GM21367 (cell line): ENCODE data around the gene CBLN2.

Source experiments
- ATAC-seq: cut with Tn5 transposase; IDR thresholded peaks from one replicate; pipeline ENCODE4 v1.9.1; 2021; ENCODE audit not compliant: unreplicated experiment

Gene CBLN2

DNA sequence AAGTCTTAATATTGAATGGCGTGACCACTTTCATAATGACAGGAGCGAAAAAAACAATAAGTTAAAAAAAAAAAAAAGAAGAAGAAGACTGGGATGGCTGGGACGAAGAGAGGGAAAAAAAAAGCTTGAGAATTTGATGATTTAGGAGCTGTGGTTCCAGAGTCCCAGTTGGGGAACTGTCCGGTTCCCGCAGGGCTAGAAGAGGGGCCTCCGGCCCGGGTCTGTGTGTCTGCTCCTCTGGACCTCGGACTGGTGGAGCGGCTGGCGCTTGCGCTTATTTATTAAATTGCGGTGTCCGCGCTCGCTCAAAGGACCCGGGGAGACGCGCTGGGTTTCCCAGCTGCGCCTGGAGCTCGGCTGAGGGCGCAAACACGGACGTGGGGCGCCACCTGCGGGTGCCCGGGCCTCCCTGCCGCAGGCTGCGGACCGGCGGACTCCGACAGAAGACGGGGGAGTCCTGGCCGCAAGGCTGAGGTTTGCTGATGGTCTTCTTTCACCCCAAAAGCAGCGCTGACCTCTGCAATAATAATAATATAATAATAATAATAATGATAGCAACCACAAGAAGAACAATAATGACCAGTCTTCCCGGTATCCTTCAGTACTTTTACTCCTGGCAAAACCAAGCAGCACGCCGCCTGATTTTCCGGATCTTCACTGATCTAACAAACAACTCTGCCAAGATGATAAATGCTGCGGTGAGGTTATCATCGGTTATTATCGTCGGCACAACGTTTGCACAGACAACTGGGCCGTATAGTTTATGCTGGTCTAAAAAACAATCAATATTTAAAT is at the start of gene CBLN2:
Gene CBLN2, minus strand, starts transcription at position 251 of the 795 bp plus-strand sequence. CDS start 2,182 bp downstream, outside the sequence.
- ATAC-seq = peak; percentile 94

DNA sequence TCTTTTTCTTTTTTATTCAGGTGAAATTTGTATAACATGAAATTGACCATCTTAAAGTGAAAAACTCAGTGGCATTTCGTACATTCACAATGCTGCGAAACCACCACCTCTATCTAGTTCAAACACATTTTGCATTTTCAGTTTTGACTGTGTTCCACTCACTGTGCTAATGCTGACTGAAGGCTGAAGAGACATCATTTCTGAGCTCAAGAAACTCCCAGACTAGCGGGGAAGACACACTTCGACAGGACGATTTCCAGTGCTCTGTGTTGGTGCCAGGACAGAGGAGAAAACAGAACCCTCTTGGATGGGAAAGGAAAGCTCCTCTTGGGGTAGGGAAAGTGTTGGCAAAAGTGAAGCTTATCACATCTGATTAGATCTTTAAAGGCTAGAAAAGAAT is 44.2 kb upstream of the CBLN2 start:
- no peak for ATAC-seq

DNA sequence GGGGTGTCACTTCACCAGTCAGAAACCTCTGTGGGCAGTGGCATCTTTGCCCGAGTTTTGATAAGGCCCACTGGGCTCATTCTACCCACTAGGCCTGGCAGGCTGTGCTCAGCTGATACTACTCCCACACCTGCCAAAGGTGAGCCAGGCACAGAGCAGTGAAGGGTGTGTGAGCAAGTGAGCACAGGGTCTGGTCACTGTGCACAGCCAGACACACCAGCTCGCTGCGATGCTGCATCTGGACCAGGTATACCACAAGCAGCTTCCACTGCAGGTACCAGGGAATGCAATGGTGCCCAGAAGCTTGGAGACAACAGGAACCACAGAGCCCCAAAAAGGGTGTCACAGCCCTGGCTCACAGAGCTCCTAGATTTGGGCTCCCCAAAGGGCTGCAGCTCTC is 40.6 kb upstream of the CBLN2 start:
- no peak for ATAC-seq

DNA sequence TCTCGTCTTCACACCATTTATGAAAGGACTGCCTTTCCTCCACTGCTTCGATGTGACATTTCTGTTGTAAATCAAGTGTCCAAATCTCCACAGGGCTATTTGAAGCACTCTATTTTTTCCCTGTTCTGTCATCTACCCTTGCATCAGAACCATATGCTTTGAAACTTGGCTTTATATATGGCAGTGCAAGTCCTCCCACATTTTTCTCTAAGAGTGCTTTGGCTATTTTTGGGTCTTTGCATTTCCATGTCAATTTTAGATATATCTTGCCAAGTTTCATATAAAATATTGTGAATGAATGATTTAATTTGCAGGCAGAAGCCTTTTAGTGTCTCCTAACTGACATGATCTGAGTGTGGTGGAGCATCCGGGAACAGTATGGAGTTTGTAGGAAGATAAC is 37.8 kb upstream of the CBLN2 start:
- ATAC-seq = no peak

DNA sequence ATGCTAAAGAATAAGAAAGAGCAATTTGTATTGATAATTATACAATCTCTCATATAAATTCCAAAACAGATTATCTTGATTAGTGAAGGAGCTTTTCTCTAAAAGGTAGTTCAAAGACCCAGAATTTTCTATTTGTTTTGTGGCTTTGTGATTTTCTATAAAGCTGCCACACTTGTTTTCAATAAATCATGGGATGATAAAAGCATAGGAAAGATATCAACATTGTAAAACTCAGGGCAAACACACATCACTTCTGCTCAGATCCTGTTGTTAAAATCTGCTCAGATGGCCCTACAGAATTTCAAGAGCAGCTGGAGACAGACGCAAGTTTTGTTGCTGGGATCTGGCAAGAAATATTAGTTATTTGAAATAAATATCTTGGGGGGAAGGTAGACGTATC is 28.8 kb upstream of the CBLN2 start:
- no peak for ATAC-seq

DNA sequence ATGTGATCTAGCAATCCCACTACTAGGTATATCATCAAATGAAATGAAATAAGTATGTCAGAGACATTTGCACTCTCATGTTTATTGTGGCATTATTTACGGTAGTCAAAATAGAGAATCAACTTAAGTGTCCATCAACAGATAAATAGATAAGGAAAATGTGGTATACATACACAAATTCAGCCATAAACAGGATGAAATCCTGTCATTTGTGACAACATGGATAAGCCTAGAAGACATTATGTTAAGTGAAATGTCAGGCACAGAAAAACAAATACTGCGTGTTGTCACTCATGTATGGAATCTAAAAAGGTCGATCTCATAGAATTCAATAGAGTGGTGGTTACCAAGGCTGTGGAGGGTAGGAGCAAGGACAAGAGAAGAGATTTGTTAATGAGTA is 22.1 kb upstream of the CBLN2 start:
- no peak for ATAC-seq

DNA sequence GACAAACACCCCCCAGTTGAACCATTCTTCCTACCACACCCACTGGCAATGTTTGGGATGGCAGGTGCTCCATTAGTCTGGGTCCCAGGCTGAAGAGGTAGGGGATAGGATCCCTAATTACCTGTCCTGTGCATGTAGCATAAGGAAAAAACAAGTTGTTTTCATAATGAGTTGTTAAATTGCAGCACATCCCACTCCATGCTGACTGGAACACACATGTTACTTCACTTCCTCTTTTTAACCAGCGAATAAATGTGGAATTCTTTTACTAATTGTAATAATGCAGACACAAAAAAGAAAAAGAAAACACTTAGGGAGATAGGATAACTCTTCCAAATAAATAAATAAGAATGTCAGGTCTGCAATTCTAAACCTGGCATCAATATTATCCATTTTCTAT is 11.8 kb upstream of the CBLN2 start:
- no peak for ATAC-seq

DNA sequence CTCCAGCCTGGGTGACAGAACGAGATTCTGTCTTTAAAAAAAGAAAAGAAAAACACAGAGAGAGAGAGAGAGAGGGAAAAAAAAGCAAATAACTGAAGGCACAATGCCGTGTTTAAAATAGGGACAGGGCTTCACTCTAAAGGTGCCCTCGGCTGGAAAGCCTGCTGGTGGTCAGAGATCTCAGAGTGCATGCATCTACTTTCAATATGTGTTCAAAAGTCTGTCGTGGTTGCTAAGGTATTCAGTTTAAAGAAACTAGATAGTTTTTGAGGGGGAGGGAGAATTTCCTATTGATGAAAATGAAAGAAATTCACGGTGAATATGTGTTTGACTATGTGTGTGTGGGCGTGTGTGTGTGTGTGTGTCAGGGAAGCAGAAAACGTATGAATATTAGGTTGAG is 11.0 kb upstream of the CBLN2 start:
- no peak for ATAC-seq

DNA sequence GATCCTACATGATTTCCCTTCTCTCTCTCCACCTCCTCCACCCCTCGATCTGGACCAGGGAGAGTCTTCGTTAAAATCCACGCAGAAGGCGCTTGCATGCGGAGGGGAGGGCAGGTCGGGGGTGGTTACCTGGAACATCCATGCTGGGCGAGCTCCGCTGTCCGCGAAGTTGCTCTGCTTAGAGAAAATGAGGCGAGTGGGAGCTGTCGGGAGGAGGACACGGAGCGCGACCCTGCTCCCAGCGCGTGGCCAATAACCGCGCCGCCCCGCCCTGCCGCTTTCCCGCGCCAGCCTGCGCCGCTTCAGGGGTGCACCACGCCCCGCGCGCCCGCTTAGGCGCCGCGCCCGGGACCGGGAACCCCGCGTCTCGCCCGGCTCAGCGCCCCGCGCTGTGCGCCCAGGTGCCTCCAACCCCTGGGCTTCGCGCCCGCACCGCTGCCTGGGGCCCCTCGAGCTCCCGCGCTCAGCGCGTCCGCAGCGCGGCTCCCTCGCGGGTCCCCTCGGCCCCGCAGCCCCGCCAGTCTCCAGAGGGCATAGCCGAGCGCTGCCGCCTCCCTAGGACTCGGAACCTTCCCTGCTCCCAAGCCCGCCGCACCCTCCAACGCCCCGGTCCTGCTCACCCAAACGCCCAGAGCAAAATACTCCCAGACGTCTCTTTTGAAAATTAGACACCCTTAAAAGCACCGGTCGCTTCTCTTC is 636 bp downstream of the CBLN2 start:
- no peak for ATAC-seq

DNA sequence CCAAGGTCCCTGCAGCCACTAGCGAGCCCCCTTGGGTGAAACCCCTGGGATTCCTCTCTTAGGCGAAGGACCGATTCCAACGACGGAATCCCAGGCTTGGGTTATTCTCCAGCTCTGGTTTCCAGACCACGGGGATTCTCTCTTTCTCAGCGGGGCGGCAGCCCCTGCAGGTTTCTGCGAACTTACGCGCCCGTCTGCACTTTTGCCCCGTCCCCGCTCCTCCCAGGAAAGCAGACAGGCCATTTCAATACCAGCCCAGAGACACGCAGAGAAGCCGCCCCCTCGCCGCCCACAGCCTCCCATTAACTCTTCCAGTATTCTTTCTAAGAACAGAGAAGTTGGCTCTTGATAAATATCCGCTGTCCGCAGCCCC is 1.2 kb downstream of the CBLN2 start:
- ATAC-seq = no peak

DNA sequence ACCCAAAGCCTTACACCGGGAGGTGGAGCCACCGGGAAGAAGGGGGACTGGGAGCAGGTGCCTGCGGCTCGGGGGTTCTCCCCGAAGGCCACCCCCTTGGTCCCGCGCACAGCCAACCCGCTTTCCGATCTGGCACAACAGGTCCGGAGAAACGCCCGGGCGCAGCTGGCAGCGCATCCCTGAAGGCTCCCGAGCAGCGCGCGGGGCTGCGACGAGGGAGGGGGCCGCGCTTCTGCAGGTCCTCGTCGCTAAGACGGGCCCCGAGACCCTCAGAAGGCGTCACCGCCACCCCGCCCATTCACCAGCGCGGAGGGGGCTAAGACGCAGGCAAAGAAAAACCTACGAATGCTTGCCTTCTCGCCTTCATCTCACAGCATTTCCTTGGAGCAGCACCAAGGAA is 1.8 kb downstream of the CBLN2 start:
- ATAC-seq = no peak

DNA sequence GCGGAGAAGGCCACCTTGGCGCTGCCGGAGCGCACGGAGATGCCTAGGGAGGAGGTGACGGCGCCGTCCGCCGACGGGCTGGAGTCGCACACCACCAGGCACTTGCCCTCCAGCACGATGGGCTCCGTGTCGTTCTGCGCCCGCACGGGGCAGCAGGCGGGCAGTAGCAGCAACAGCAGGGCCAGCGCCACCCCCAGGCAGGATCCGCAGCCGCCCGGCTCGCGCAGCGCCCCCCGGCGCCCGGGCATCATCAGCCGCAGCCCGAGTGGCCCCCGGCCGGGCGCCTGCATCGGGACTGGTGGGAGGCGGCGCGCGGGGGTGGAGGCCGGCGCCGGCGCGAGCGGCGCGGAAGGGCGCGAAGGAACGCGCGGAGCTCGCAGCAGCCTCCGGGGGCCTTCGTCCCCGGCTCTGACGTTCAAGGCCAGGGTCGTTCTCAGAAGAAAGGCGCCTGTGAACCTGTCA is 2.2 kb downstream of the CBLN2 start:
- ATAC-seq = no peak

DNA sequence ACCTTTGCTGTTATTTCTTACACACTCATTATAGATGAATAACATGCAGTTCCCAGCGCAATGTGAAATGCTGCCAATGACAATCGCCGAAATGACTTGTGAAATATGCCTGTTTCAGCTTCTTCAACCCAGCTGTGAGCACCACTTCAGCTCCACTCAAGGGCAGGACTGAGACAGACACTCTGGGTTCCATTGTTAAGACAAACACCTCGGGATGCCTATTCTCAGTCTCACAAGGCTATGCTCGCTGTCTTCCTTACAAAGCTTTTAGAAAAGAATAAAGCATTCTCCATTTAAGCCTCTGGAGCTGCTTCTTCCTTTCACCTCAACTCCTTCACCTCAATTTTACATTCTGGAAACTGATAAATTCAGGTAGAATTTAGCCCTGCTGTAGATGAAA is 4.2 kb downstream of the CBLN2 start:
- ATAC-seq = no peak

DNA sequence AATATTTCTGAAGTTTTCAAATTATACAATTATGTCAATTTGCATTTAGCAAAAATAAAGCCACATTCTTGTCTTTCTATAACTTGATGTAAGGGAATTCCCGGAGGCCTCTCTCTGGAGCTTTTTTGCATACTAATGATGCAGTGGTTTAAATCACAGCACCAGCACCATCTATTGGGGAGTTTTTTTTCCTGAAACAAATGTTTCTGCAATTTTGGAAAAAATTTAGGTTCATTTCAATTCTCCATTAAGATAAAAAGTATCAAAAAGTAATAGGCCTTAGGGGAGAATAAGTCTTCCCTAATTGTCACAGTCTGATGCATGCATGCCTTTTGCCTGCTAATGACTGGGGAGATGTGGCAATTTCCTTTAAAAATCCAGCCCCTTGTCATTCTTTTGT is 13.5 kb downstream of the CBLN2 start:
- no peak for ATAC-seq

DNA sequence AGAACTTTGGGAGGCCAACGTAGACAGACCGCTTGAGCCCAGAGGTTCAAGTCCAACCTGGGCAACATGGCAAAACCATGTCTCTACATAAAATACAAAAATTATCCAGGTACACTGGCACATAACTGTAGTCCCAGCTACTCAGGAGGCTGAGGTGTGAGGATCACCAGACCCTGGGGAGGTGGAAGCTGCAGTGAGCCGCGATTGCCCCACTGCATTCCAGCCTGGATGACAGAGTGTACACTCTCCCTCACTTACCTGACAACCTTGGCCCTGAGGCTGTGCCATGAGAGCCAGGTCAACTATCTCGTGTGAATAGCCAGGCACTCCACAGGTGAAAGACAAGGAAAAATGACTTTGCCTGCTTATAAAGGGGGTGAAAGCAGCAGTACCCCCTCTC is 39.3 kb downstream of the CBLN2 start:
- no peak for ATAC-seq

DNA sequence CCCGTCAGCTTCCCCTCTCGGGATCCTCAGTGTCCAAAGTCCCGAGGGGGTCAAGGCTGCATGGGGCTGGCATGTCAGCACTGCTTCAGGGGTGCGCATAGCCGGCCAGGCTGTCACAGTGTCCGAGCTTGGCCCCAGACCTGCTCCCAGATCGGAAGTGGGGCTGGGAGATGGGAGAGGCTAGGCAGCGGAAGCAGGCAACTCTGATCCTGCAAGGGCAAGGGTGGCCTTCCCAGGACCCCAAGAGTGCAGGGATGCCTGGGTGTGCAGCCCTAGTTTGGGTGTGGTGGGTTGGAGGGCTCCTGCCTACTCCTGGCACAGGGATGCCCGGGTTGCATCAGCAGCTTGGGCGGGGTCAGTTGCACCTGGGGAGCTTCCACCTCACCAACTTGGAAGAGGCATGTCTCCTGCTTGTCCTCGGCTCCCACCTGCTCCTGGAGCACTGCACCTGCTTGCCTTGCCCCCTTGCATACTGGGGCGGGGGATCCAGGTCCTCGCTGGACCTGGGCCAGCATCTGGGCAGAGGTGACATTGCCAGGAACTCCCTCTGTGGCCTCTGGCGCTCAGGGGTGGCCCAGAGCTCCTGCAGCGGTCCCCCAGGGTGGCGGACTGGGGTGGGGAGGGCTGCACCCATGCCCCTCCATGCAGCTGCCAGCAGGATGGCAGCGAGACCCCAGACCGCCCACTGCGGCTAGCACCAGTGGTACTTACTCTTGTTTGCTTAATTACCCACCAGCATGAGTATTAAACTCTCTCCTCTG is 41.3 kb downstream of the CBLN2 start:
- no peak for ATAC-seq

DNA sequence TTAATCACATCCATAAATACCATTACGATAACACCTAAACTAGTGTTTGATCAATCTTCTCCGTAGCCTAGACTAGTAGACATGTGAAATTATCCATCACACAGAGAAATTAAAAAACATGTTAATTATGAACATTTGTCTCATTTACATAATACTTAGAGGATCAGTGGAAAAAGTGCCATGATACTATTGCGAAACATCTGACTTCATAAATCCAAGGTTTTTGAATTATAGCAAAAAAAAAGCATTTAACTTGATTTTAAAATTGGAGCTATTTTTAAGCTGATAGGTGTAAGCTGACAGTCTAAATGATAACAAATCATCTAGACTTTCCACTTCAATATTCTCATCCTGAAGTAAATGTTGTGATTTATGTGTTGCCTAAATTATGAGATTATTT is 51.6 kb downstream of the CBLN2 start:
- ATAC-seq = no peak
